Spleen (tissue), 7 donors: ENCODE measurements around the gene PKP4.

ENCODE experiments used
- POLR2A ChIP-seq, 3 donors: fragments of 450-650 bp; IDR thresholded peaks; one replicate each; pipeline ENCODE4 v1.5.1; 2017; ENCODE audit warnings: antibody characterized with exemption in 3 of 3, mild to moderate bottlenecking in 1 of 3
- POLR2AphosphoS5 ChIP-seq, 3 donors: sonication (generic); formaldehyde crosslinking; IDR thresholded peaks; one replicate each; pipeline ENCODE4 v1.5.1; 2017; ENCODE audit warnings: antibody characterized with exemption in 3 of 3
- TF ChIP-seq, protein P1 (sequence below), 11 experiments: fragments of 200-600 bp in 7 of 11; fragments of 450-650 bp in 4 of 11; sonication (generic) in 4 of 11; IDR thresholded peaks in 8 of 11; conservative IDR thresholded peaks in 3 of 11; 1 replicate in 7 of 11; 2 replicates in 4 of 11; pipeline versions ENCODE4 v1.4.0 to v1.8.0; 2016 to 2021; ENCODE audit warnings: antibody characterized with exemption in 11 of 11, inconsistent platforms in 4 of 11, mild to moderate bottlenecking in 1 of 11
- donor health status: DM: no; HTN: no; CAD: no; lungs with moderate emphysema.
- donor health status: DM: no; HTN: no; CAD: no.
- donor health status: DM: no; HTN: no; CAD: no.

DNA sequence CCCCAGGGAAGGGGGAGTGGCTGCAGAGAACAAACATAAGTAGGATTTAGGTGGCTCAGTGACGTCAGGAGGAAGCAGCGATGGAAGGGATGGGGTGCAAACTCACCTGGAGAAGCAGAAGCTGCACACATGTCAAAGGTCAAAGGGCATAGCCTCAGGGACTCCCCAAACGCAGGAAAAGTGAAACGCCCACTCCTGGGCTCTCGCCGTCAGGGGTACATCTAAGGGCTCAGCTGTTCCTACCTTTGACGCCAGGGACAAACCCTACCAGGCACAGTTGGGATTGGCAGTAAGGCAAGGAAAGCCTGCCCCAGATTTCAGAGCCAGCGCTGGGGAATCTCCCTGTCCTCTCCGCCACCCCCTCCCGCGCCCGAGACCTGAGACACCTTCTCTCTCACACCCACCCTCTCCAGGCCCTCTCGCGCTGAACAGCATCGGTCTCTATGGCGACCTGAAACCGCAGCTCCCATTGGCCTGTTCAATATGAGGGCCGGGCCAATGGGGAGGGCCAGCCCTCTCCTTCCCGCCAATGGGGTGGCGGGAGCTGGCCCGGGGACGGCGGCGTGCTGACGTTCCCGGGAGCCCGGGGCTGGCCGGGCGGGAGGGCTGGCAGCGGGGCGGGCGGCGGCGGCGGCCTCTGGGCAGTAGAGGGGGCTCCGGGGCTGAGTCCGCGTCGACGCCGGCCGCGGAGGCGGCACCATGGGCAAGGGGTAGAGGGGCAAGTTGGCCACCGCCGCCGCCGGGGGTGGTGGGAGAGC lies at the start of gene PKP4, which contains the start of gene CCDC148:
- TF ChIP-seq, protein P1, sequence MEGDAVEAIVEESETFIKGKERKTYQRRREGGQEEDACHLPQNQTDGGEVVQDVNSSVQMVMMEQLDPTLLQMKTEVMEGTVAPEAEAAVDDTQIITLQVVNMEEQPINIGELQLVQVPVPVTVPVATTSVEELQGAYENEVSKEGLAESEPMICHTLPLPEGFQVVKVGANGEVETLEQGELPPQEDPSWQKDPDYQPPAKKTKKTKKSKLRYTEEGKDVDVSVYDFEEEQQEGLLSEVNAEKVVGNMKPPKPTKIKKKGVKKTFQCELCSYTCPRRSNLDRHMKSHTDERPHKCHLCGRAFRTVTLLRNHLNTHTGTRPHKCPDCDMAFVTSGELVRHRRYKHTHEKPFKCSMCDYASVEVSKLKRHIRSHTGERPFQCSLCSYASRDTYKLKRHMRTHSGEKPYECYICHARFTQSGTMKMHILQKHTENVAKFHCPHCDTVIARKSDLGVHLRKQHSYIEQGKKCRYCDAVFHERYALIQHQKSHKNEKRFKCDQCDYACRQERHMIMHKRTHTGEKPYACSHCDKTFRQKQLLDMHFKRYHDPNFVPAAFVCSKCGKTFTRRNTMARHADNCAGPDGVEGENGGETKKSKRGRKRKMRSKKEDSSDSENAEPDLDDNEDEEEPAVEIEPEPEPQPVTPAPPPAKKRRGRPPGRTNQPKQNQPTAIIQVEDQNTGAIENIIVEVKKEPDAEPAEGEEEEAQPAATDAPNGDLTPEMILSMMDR (IDR thresholded peaks at IDR 0.05 in 8 of 11, conservative IDR thresholded peaks at IDR 0.05 in 3 of 11) = peak in 4 of 11 experiments; percentile 5 to 26 (median 18)
- no peak for TF ChIP-seq POLR2A (IDR thresholded peaks at IDR 0.05)
- peak in 2 of 3 donors; percentile 60 to 63 for TF ChIP-seq POLR2AphosphoS5 (IDR thresholded peaks at IDR 0.05)
